Smooth muscle cell (in vitro differentiated cells): ENCODE data around the gene CEMIP. TPM values are rescaled to one million over a fixed set of nuclear protein-coding genes. Genes with fewer than 3 reads are reported as not detected.

Experiments
- DNase-seq: peaks from one replicate; lab custom pipeline; 2025; ENCODE audit not compliant: unreplicated experiment; lab: John Stamatoyannopoulos, UW
- H2AFZ ChIP-seq: fragments of 200-600 bp; sonication (generic); 2 replicates; pipeline ENCODE4 v1.6.0; 2016; ENCODE audit warnings: antibody characterized with exemption, low read depth, mild to moderate bottlenecking
- H3F3A ChIP-seq: fragments of 200-600 bp; sonication (generic); 2 replicates; pipeline ENCODE4 v1.6.0; 2017; ENCODE audit warnings: antibody characterized with exemption, low read depth
- H3K27ac ChIP-seq: fragments of 200-600 bp; sonication (generic); 2 replicates; pipeline ENCODE4 v1.5.1; 2016; ENCODE audit warnings: low read depth, mild to moderate bottlenecking
- H3K27me3 ChIP-seq: fragments of 200-600 bp; sonication (generic); 2 replicates; pipeline ENCODE4 v1.6.1; 2016; ENCODE audit warnings: low read depth, mild to moderate bottlenecking
- H3K36me3 ChIP-seq: fragments of 200-600 bp; sonication (generic); 2 replicates; pipeline ENCODE4 v1.5.1; 2016; ENCODE audit warnings: low read depth
- H3K4me1 ChIP-seq: fragments of 200-600 bp; sonication (generic); 2 replicates; pipeline ENCODE4 v1.5.1; 2016; ENCODE audit warnings: low read depth
- H3K4me2 ChIP-seq: fragments of 200-600 bp; sonication (generic); 2 replicates; pipeline ENCODE4 v1.6.0; 2016; ENCODE audit warnings: mild to moderate bottlenecking
- H3K4me3 ChIP-seq: fragments of 200-600 bp; sonication (generic); 2 replicates; pipeline ENCODE4 v1.5.1; 2016; ENCODE audit warnings: mild to moderate bottlenecking
- H3K79me2 ChIP-seq: fragments of 200-600 bp; sonication (generic); 2 replicates; pipeline ENCODE4 v1.6.0; 2016; ENCODE audit warnings: low read depth, mild to moderate bottlenecking
- H3K9ac ChIP-seq: fragments of 200-600 bp; sonication (generic); 2 replicates; pipeline ENCODE4 v1.6.0; 2016; ENCODE audit warnings: low read depth
- H3K9me3 ChIP-seq: fragments of 200-600 bp; sonication (generic); replicated peaks from 2 replicates; pipeline ENCODE4 v1.5.1; 2016; ENCODE audit warnings: low read depth
- H4K20me1 ChIP-seq: fragments of 200-600 bp; sonication (generic); 2 replicates; pipeline ENCODE4 v1.6.0; 2016; ENCODE audit warnings: low read depth
- WGBS: methylation state at CpG from one replicate; pipeline ENCODE4 v1.1.7; 2016; ENCODE audit warnings: low lambda C conversion rate; 5-methylcytosine and 5-hydroxymethylcytosine counted together
- polyA plus RNA-seq: library from polyadenylated mRNA; unstranded; fragments of >200 nt; fragmentation: Nextera tagmentation; extraction: Ambion mirVana; gene quantifications from 2 replicates; pipeline ENCODE4 v1.2.1, GENCODE V29; 2016
- total RNA-seq: library from RNA; depleted of rRNA; stranded (reverse); fragments of >200 nt; gene quantifications from 2 replicates; pipeline ENCODE4 v1.2.3, GENCODE V29; 2014
- TF ChIP-seq, protein P1 (sequence below): fragments of 200-600 bp; sonication (generic); IDR thresholded peaks from 2 replicates; pipeline ENCODE4 v1.5.1; 2017; ENCODE audit warnings: borderline replicate concordance, mild to moderate bottlenecking, antibody characterized with exemption; ENCODE audit not compliant: insufficient read depth, poor library complexity, severe bottlenecking

The CEMIP gene
- total and polyA plus RNA-seq, 2 experiments from 2014 or later, result 1.9 TPM

DNA sequence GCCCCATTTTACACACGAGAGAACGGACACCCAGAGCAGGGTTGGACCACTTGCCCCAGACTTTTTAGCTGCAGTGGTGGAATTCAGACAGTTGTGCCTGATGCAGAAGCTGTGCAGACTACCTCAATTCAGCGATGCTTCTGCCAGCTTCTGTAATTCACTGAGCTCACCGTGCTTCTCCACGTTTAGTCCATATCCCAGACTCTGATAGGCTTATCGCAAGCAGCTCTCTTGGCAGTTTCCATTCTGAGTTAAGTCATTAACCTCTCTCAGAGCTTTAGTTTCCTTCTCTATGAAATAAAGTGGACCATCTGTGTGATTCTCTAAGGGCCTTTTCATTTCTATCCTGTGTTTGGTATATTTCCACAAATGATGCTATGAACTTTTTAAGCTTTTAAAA, 47.0 kb upstream of the CEMIP start:
- no peaks in the 10 kb centered on the region for H3K4me1 ChIP-seq
- no peak overlapping the region for H2AFZ ChIP-seq
- no peak for DNase-seq
- H3K4me2 ChIP-seq, result no peak overlapping the region
- H3K79me2 ChIP-seq, result no peaks in the 10 kb centered on the region
- H3K36me3 ChIP-seq, result no peaks in the 10 kb centered on the region
- H4K20me1 ChIP-seq, result peaks cover 12% of the 10 kb centered on the region
- H3K9me3 ChIP-seq, result no peaks in the 10 kb centered on the region
- H3K9ac ChIP-seq, result no peak overlapping the region
- 81% methylated on average over 6 of the region's 6 CpGs for WGBS
- H3K4me3 ChIP-seq, result no peak overlapping the region
- no peaks in the 10 kb centered on the region for H3F3A ChIP-seq
- TF ChIP-seq, protein P1, sequence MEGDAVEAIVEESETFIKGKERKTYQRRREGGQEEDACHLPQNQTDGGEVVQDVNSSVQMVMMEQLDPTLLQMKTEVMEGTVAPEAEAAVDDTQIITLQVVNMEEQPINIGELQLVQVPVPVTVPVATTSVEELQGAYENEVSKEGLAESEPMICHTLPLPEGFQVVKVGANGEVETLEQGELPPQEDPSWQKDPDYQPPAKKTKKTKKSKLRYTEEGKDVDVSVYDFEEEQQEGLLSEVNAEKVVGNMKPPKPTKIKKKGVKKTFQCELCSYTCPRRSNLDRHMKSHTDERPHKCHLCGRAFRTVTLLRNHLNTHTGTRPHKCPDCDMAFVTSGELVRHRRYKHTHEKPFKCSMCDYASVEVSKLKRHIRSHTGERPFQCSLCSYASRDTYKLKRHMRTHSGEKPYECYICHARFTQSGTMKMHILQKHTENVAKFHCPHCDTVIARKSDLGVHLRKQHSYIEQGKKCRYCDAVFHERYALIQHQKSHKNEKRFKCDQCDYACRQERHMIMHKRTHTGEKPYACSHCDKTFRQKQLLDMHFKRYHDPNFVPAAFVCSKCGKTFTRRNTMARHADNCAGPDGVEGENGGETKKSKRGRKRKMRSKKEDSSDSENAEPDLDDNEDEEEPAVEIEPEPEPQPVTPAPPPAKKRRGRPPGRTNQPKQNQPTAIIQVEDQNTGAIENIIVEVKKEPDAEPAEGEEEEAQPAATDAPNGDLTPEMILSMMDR, result no peak
- no peak overlapping the region for H3K27ac ChIP-seq
- no peaks in the 10 kb centered on the region for H3K27me3 ChIP-seq

DNA sequence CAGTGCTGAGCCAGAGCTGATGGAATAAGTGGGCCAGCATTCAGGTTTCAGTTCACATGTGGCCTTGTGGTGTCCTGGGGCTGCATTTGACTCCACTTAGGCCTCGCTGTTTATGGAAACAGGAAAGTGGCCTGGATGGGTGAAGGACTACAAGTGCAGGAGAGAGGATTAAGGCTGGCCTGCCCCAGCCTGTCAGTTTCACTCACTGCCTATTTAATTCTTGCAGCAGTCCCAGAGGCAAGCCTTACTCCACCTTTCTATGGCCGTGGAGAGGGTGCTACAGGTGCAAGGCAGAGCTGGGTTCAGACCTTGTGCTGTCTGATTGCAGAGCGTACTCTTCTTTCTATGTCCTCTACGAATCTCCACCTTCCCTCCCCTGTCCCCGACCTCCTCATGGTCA, 46.4 kb upstream of the CEMIP start:
- Histone ChIP-seq H3K4me1 (no peaks in the 10 kb centered on the region), H3K4me2 (no peak overlapping the region), H3K9ac (no peak overlapping the region), H3K27me3 (no peaks in the 10 kb centered on the region), H3K36me3 (no peaks in the 10 kb centered on the region), H3K4me3 (no peak overlapping the region), H2AFZ (no peak overlapping the region), H3K9me3 (no peaks in the 10 kb centered on the region), H3K79me2 (no peaks in the 10 kb centered on the region), H4K20me1 (peaks cover 12% of the 10 kb centered on the region), H3K27ac (no peak overlapping the region), H3F3A (no peaks in the 10 kb centered on the region)
- WGBS, result 91% methylated on average over 5 of the region's 5 CpGs
- DNase-seq, result no peak
- TF ChIP-seq, protein P1, result no peak

DNA sequence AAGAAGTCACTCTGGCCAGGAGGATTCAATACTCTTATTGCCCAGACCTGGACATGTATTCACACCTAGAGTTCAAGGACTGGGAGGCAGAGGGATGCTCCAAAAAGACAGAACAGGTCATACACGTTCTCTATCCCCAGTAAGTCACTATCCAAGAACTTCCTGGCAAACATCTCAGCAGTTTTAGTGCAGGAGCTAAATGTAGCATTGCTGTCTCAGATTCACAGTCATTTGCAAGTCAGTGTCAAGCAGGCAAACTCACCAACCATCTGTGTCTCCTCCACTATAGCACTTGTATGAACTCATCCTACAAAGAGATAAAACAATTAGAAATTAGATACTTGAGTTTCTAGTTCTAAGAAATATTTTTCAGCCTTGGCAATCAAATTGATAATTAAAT, 45.7 kb upstream of the CEMIP start:
- no peaks in the 10 kb centered on the region for H3K27me3 ChIP-seq
- TF ChIP-seq, protein P1, result no peak
- no peak overlapping the region for H3K27ac ChIP-seq
- no peak overlapping the region for H2AFZ ChIP-seq
- peaks cover 12% of the 10 kb centered on the region for H4K20me1 ChIP-seq
- no peak for DNase-seq
- no peaks in the 10 kb centered on the region for H3K36me3 ChIP-seq
- no peaks in the 10 kb centered on the region for H3K79me2 ChIP-seq
- whole genome bisulfite sequencing, result 67% methylated on average over 1 of the region's 1 CpG
- no peak overlapping the region for H3K4me2 ChIP-seq
- no peak overlapping the region for H3K9ac ChIP-seq
- no peaks in the 10 kb centered on the region for H3K9me3 ChIP-seq
- no peaks in the 10 kb centered on the region for H3F3A ChIP-seq
- no peak overlapping the region for H3K4me3 ChIP-seq
- H3K4me1 ChIP-seq, result no peaks in the 10 kb centered on the region

DNA sequence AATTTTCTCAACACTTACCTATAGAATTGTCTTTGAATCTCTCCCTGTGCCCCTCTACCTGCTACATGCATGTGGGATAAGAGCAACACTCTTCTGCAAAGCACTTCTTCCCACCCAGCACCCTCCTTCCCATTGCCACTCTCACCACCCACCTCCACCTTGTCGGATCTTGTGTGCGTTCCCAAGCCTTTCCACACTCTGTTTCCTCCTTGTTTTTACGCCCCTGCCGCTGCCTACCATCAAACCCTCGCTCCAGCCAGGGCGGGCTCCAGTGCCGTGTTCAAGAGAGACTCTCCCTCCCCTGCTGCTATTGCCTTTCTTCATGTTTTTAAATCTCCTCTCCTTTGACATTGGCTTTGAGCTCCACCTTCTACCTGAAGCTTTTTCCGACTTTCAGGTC, 43.8 kb upstream of the CEMIP start:
- Histone ChIP-seq H2AFZ (no peak overlapping the region), H3K79me2 (no peaks in the 10 kb centered on the region), H3K9ac (no peak overlapping the region), H3K4me2 (no peak overlapping the region), H3K4me3 (no peak overlapping the region), H4K20me1 (peaks cover 12% of the 10 kb centered on the region), H3K36me3 (no peaks in the 10 kb centered on the region), H3F3A (no peaks in the 10 kb centered on the region), H3K9me3 (no peaks in the 10 kb centered on the region), H3K27ac (no peak overlapping the region), H3K4me1 (no peaks in the 10 kb centered on the region), H3K27me3 (no peaks in the 10 kb centered on the region)
- DNase-seq, result no peak
- TF ChIP-seq, protein P1, result no peak
- 94% methylated on average over 8 of the region's 8 CpGs for WGBS
